Measurements from ENCODE around the gene SETD3.

- TF ChIP-seq CTCF (IDR thresholded peaks at IDR 0.05) (no peak), ZFX (IDR thresholded peaks at IDR 0.05; ENCODE audit: borderline replicate concordance) (no peak)
Measured at GRCh38 chr14:99521176-99522024, 40.7 kb upstream of the SETD3 start.

Measured in 22Rv1 (cell line).